SU-DHL-6 (cell line): ENCODE results near the gene ZBTB32.

Experiments used
- EZH2phosphoT487 ChIP-seq: fragments of 200-600 bp; sonication (generic), shearing (Covaris generic); conservative IDR thresholded peaks from 2 replicates; pipeline ENCODE4 v1.6.1; 2018; ENCODE audit warnings: mild to moderate bottlenecking, antibody characterized with exemption, low read length, moderate library complexity, mixed read lengths
- TF ChIP-seq, protein P1 (sequence below): fragments of 200-600 bp; sonication (generic); IDR thresholded peaks from one replicate; pipeline ENCODE4 v1.5.1; 2017; ENCODE audit warnings: antibody characterized with exemption, mild to moderate bottlenecking, low read length, moderate library complexity; ENCODE audit not compliant: insufficient read depth, poor library complexity, severe bottlenecking

DNA sequence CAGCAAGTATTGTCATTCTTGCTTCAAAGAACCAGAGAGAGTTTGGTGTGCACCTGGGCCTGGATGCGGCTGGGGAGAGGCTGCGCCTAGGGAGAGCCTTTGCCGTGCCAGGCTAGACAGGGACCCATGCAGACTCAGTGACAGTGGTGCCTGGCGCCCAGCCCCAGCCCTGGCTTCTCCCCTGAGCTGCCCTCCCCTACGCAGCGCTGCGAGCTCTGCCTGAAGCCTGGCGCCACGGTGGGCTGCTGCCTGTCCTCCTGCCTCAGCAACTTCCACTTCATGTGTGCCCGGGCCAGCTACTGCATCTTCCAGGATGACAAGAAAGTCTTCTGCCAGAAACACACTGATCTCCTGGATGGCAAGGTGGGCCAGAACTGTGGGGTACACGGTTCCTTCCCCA is 25.4 kb downstream of the ZBTB32 start:
- TF ChIP-seq, protein P1, sequence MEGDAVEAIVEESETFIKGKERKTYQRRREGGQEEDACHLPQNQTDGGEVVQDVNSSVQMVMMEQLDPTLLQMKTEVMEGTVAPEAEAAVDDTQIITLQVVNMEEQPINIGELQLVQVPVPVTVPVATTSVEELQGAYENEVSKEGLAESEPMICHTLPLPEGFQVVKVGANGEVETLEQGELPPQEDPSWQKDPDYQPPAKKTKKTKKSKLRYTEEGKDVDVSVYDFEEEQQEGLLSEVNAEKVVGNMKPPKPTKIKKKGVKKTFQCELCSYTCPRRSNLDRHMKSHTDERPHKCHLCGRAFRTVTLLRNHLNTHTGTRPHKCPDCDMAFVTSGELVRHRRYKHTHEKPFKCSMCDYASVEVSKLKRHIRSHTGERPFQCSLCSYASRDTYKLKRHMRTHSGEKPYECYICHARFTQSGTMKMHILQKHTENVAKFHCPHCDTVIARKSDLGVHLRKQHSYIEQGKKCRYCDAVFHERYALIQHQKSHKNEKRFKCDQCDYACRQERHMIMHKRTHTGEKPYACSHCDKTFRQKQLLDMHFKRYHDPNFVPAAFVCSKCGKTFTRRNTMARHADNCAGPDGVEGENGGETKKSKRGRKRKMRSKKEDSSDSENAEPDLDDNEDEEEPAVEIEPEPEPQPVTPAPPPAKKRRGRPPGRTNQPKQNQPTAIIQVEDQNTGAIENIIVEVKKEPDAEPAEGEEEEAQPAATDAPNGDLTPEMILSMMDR: no peak
- no peak for TF ChIP-seq EZH2phosphoT487
